Mesendoderm (in vitro differentiated cells): ENCODE measurements around the gene MGST3.
A peak's percentile ranks its signal among the peaks of the same experiment; 100 is the strongest.

ENCODE experiments used
- DNase-seq: peaks from one replicate; pipeline ENCODE4 v3.0.0; 2013
- H2AK5ac ChIP-seq: 2 replicates; pipeline ENCODE4 v1.6.1; 2013; ENCODE audit warnings: low read length, inconsistent platforms
- H2BK120ac ChIP-seq: 2 replicates; pipeline ENCODE4 v1.6.1; 2013; ENCODE audit warnings: low read depth, mild to moderate bottlenecking, low read length, moderate library complexity, mixed read lengths
- H2BK15ac ChIP-seq: replicated peaks from 2 replicates; pipeline ENCODE4 v1.6.1; 2013; ENCODE audit warnings: low read depth, mild to moderate bottlenecking, moderate library complexity
- H2BK5ac ChIP-seq: 2 replicates; pipeline ENCODE4 v1.6.1; 2013; ENCODE audit warnings: low read length, inconsistent platforms
- H3K18ac ChIP-seq: 2 replicates; pipeline ENCODE4 v1.6.1; 2013; ENCODE audit warnings: mild to moderate bottlenecking, low read length, mixed read lengths
- H3K23ac ChIP-seq: one replicate; pipeline ENCODE4 v1.6.1; 2013; ENCODE audit warnings: low read length
- H3K27ac ChIP-seq: 2 replicates; pipeline ENCODE4 v1.5.1; 2013; ENCODE audit warnings: low read depth, mild to moderate bottlenecking, inconsistent platforms, low read length, moderate library complexity
- H3K27me3 ChIP-seq: 2 replicates; pipeline ENCODE4 v1.6.1; 2013; ENCODE audit warnings: low read length, control low read depth, mild to moderate bottlenecking, inconsistent platforms; ENCODE audit not compliant: insufficient read depth, poor library complexity
- H3K36me3 ChIP-seq: 2 replicates; pipeline ENCODE4 v1.6.1; 2013; ENCODE audit warnings: low read length, inconsistent platforms; ENCODE audit not compliant: control insufficient read depth, insufficient read depth
- H3K4ac ChIP-seq: one replicate; pipeline ENCODE4 v1.6.1; 2013; ENCODE audit warnings: low read depth, mild to moderate bottlenecking, low read length, moderate library complexity
- H3K4me1 ChIP-seq: 2 replicates; pipeline ENCODE4 v1.6.1; 2013; ENCODE audit warnings: low read depth, low read length, inconsistent platforms; ENCODE audit not compliant: control insufficient read depth
- H3K4me2 ChIP-seq: 2 replicates; pipeline ENCODE4 v1.6.1; 2013; ENCODE audit warnings: low read length
- H3K4me3 ChIP-seq: 2 replicates; pipeline ENCODE4 v1.5.1; 2013; ENCODE audit warnings: mild to moderate bottlenecking, low read length
- H3K56ac ChIP-seq: one replicate; pipeline ENCODE4 v1.6.1; 2013; ENCODE audit warnings: low read length
- H3K79me1 ChIP-seq: 2 replicates; pipeline ENCODE4 v1.6.1; 2013; ENCODE audit warnings: low read length, inconsistent platforms
- H3K79me2 ChIP-seq: 2 replicates; pipeline ENCODE4 v1.6.1; 2013; ENCODE audit warnings: mild to moderate bottlenecking, low read length; ENCODE audit not compliant: control insufficient read depth, insufficient read depth
- H3K9ac ChIP-seq: 2 replicates; pipeline ENCODE4 v1.6.1; 2013; ENCODE audit warnings: low read length, inconsistent platforms
- H4K5ac ChIP-seq: one replicate; pipeline ENCODE4 v1.6.1; 2013; ENCODE audit warnings: low read length
- H4K8ac ChIP-seq: one replicate; pipeline ENCODE4 v1.6.1; 2013; ENCODE audit warnings: low read depth, mild to moderate bottlenecking, control low read depth, low read length, moderate library complexity
- WGBS: extraction: QIAGEN DNeasy Blood & Tissue Kit; methylation state at CpG from one replicate; pipeline ENCODE4 v1.1.7; 2013; ENCODE audit warnings: low lambda C conversion rate, missing lambda C conversion rate; ENCODE audit not compliant: insufficient coverage; ENCODE audit errors: extremely low coverage; 5-methylcytosine and 5-hydroxymethylcytosine counted together

Gene MGST3

DNA sequence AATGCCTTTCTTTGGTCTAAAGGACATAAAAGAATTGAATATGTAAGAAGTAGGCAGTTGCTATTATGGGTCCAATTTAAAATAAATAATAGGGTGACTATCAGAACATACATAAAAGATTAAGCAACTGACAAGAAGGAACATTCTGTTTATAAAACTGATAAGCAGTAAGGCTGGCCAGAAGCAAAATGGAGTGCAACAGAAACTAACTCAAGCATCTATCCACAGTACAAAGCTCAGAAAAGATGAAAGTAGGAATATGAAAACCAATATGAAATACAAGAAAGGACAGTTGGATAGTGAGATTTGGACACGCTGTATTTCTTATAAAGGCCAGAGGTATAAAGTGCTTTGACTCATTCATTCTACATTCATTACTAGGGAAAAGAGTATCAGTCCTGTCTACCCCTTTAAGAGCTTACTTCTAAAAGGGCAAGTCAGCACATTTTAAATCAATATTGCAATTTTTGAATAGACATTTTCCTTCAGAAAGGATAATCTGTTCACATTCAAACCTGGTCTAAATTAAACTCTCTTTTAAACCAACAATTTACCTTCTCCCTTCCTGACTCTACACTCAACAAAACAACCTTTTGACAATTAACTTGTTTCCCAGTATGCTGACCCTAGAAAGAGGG, 52.9 kb downstream of the MGST3 start:
- Histone ChIP-seq H2AK5ac (no peak overlapping the region), H3K23ac (no peak overlapping the region), H3K36me3 (peaks cover 5% of the 10 kb centered on the region), H3K4me2 (no peak overlapping the region), H2BK5ac (no peak overlapping the region), H3K4me3 (no peak overlapping the region), H2BK120ac (no peak overlapping the region), H3K27me3 (no peaks in the 10 kb centered on the region), H3K4ac (no peak overlapping the region), H4K8ac (no peak overlapping the region), H3K18ac (no peak overlapping the region), H3K56ac (no peak overlapping the region), H2BK15ac (no peak overlapping the region), H3K9ac (no peak overlapping the region), H4K5ac (no peak overlapping the region), H3K27ac (no peak overlapping the region), H3K4me1 (no peaks in the 10 kb centered on the region), H3K79me1 (peaks cover 1% of the 10 kb centered on the region), H3K79me2 (peaks cover 5% of the 10 kb centered on the region)
- DNase-seq = no peak
- WGBS = no CpG with 5 or more reads among the region's 1 CpG

DNA sequence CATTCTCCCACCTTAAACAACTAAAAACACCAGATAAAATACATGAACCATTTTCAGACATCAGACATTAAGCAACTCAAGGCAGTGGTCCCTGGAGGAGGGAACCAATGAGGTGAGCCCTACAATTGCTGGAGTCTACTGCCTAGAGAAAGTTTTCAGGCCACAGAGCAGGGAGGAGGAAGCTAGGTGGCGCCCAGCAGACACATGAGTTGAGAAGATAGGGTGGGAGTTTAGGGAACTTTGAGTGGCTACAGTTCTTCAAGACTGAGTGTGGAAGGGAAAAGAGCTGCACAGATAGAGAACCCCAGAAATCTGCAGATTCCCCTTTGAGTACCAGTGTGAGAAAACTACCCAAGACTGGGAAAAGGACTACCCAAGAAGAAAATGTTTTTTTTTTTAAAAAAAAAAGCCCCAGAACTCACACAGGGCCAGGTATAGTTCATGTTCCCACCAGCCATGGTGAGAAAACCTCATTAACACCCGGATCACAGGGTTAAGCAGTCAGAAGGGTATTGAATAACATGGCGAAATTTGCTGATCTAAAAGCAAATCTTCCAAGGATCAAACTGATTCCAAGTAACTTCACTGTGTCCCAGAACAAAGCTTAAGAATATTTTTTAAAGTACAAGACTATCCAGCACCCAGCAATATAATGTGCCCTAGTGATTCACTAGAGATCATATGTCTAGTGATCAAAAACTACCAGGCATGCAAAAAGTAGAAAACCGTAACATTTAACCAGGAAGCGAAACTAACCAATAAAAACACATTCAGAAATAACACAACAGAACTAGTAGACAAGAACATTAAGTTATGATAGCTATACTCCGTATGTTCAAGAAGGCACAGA, 55.3 kb downstream of the MGST3 start:
- no peak overlapping the region for H3K9ac ChIP-seq
- H3K36me3 ChIP-seq = peaks cover 3% of the 10 kb centered on the region
- no peak overlapping the region for H2AK5ac ChIP-seq
- no peak overlapping the region for H3K27ac ChIP-seq
- H2BK15ac ChIP-seq = no peak overlapping the region
- no peaks in the 10 kb centered on the region for H3K27me3 ChIP-seq
- H2BK5ac ChIP-seq = no peak overlapping the region
- H4K5ac ChIP-seq = no peak overlapping the region
- WGBS = no CpG with 5 or more reads among the region's 6 CpGs
- no peak overlapping the region for H3K4me3 ChIP-seq
- DNase-seq = peak; percentile 69
- no peak overlapping the region for H3K23ac ChIP-seq
- no peak overlapping the region for H3K56ac ChIP-seq
- H3K4ac ChIP-seq = no peak overlapping the region
- no peak overlapping the region for H4K8ac ChIP-seq
- no peaks in the 10 kb centered on the region for H3K4me1 ChIP-seq
- peaks cover 5% of the 10 kb centered on the region for H3K79me2 ChIP-seq
- peaks cover 1% of the 10 kb centered on the region for H3K79me1 ChIP-seq
- no peak overlapping the region for H3K4me2 ChIP-seq
- no peak overlapping the region for H3K18ac ChIP-seq
- H2BK120ac ChIP-seq = no peak overlapping the region

DNA sequence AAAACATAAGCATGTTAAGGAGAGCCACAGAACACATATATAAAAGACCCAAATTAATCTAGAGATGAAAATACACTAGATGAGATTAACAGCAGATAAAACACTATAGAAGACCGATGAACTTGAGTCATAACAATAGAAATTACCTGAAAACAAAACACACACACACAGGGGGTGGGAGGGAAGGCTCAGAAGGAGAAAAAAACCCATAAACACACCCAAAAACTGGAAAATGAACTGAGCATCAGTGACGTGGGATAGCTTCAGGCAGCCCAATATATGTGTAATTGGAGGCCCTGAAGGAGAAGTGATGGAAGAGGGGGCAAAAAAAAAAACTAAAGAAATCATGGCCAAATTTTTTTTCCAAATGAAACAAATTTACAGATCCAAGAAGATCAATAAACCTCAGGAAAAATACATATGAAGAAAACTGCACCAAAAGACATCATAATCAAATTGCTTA, 56.0 kb downstream of the MGST3 start:
- Histone ChIP-seq H2BK5ac (no peak overlapping the region), H3K4me3 (no peak overlapping the region), H3K27me3 (no peaks in the 10 kb centered on the region), H3K18ac (no peak overlapping the region), H3K4me1 (no peaks in the 10 kb centered on the region), H4K5ac (no peak overlapping the region), H2BK120ac (no peak overlapping the region), H3K9ac (no peak overlapping the region), H2BK15ac (no peak overlapping the region), H3K36me3 (peaks cover 2% of the 10 kb centered on the region), H3K79me1 (peaks cover 1% of the 10 kb centered on the region), H3K4ac (no peak overlapping the region), H3K27ac (no peak overlapping the region), H3K4me2 (no peak overlapping the region), H3K56ac (no peak overlapping the region), H4K8ac (no peak overlapping the region), H3K79me2 (peaks cover 5% of the 10 kb centered on the region), H2AK5ac (no peak overlapping the region), H3K23ac (no peak overlapping the region)
- no peak for DNase-seq
- WGBS = no CpG with 5 or more reads among the region's 2 CpGs

DNA sequence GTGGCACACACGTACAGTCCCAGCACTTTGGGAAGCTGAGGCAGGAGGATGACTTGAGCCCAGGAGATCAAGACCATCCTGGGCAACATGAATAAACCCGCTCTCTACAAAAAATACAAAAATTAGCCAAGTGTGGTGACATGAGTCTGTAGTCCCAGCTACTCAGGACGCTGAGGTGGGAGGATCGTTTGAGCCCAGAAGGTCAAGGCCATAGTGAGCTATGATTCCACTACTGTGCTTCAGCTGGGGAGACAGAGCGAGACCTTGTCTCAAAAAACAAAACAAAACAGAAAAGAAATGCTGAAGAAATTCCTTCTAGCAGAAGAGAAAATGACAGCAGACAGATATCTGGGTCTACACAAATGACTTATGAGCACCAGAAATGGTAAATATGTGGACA, 57.0 kb downstream of the MGST3 start:
- no peak overlapping the region for H3K4ac ChIP-seq
- H4K5ac ChIP-seq = no peak overlapping the region
- H3K36me3 ChIP-seq = no peaks in the 10 kb centered on the region
- H3K23ac ChIP-seq = no peak overlapping the region
- no peak overlapping the region for H3K27ac ChIP-seq
- DNase-seq = no peak
- H3K4me3 ChIP-seq = no peak overlapping the region
- H3K18ac ChIP-seq = no peak overlapping the region
- no CpG with 5 or more reads among the region's 5 CpGs for WGBS
- no peak overlapping the region for H2BK5ac ChIP-seq
- no peaks in the 10 kb centered on the region for H3K4me1 ChIP-seq
- H3K56ac ChIP-seq = no peak overlapping the region
- H3K79me2 ChIP-seq = peaks cover 5% of the 10 kb centered on the region
- H2BK120ac ChIP-seq = no peak overlapping the region
- no peaks in the 10 kb centered on the region for H3K27me3 ChIP-seq
- H2AK5ac ChIP-seq = no peak overlapping the region
- H2BK15ac ChIP-seq = no peak overlapping the region
- H3K9ac ChIP-seq = no peak overlapping the region
- H4K8ac ChIP-seq = no peak overlapping the region
- peaks cover 1% of the 10 kb centered on the region for H3K79me1 ChIP-seq
- no peak overlapping the region for H3K4me2 ChIP-seq

DNA sequence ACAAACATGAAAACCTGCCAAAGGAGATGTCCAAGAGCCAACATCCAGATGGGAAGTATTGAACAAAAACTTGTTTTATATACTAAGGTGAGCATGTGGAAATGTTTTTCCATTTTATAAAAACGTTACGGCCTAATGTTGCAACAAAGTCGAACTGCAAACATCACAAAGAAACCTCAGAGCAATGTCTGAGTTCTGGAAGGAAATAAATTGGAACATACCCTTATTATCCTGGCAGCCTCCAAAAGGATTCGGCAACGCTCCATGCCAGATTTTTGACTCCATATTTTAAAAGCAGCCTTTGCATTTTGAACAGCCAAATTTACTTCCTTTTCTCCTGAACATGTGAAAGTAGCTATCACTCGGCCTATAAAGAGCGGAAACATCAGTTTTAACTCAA, 64.0 kb downstream of the MGST3 start:
- no peak overlapping the region for H2BK120ac ChIP-seq
- no peaks in the 10 kb centered on the region for H3K27me3 ChIP-seq
- H3K9ac ChIP-seq = no peak overlapping the region
- no peak overlapping the region for H4K5ac ChIP-seq
- H3K23ac ChIP-seq = no peak overlapping the region
- H3K4ac ChIP-seq = no peak overlapping the region
- H3K18ac ChIP-seq = no peak overlapping the region
- H3K79me1 ChIP-seq = no peaks in the 10 kb centered on the region
- no peak overlapping the region for H4K8ac ChIP-seq
- H2BK5ac ChIP-seq = no peak overlapping the region
- no peaks in the 10 kb centered on the region for H3K4me1 ChIP-seq
- no peak overlapping the region for H3K56ac ChIP-seq
- no peak overlapping the region for H3K4me3 ChIP-seq
- H3K79me2 ChIP-seq = peaks cover 7% of the 10 kb centered on the region
- H3K27ac ChIP-seq = no peak overlapping the region
- H3K36me3 ChIP-seq = no peaks in the 10 kb centered on the region
- no CpG with 5 or more reads among the region's 7 CpGs for WGBS
- no peak for DNase-seq
- no peak overlapping the region for H2AK5ac ChIP-seq
- no peak overlapping the region for H3K4me2 ChIP-seq
- no peak overlapping the region for H2BK15ac ChIP-seq
